ENCODE measurements around the gene IL15RA. TPM values are rescaled to one million over a fixed set of nuclear protein-coding genes. Genes with fewer than 3 reads are reported as not detected.

IL15RA gene
- total and polyA plus RNA-seq, 12 donors: 2.8 to 55.8 (median 10.0) TPM

DNA sequence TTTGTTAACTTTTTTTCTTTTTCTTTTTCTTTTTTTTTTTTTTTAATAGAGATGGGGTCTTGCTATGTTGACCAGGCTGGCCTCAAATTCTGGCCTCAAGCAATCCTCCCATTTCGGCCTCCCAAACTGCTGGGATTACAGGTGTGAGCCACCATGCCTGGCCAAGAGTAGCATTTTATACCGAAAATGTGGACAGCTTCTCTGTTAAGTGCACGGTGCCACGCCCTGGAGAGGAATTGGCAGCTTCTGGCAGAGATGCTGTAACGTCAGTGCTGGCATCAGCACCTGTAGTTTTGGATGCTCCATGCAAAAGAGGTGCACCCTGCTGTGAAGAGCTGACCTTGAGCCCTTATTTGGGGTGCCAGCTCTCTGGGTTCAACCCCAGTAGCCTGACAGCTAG is 18.2 kb downstream of the IL15RA start:
- H3K9me3 ChIP-seq (replicated peaks in 1 of 3): no peaks in the 10 kb centered on the region
- intact Hi-C loops (cut with DNase I): no loop called here
- TF ChIP-seq, protein P1, sequence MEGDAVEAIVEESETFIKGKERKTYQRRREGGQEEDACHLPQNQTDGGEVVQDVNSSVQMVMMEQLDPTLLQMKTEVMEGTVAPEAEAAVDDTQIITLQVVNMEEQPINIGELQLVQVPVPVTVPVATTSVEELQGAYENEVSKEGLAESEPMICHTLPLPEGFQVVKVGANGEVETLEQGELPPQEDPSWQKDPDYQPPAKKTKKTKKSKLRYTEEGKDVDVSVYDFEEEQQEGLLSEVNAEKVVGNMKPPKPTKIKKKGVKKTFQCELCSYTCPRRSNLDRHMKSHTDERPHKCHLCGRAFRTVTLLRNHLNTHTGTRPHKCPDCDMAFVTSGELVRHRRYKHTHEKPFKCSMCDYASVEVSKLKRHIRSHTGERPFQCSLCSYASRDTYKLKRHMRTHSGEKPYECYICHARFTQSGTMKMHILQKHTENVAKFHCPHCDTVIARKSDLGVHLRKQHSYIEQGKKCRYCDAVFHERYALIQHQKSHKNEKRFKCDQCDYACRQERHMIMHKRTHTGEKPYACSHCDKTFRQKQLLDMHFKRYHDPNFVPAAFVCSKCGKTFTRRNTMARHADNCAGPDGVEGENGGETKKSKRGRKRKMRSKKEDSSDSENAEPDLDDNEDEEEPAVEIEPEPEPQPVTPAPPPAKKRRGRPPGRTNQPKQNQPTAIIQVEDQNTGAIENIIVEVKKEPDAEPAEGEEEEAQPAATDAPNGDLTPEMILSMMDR (IDR thresholded peaks at IDR 0.05): no peak
- no peak for TF ChIP-seq POLR2A (IDR thresholded peaks at IDR 0.05)
- H3K4me3 ChIP-seq: no peak overlapping the region
- peak in 1 of 7 donors; percentile 21 for DNase-seq
- H3K4me1 ChIP-seq (replicated peaks in 1 of 2): no peaks in the 10 kb centered on the region
- H3K27ac ChIP-seq: no peak overlapping the region
- 93 to 96% (median 94%) methylated on average over 4 to 5 of the region's 5 CpGs for WGBS, 4 donors
- no peaks in the 10 kb centered on the region for H3K27me3 ChIP-seq
- peaks cover 0 to 9% of the 10 kb centered on the region in 2 donors for H3K36me3 ChIP-seq (replicated peaks in 1 of 2)

DNA sequence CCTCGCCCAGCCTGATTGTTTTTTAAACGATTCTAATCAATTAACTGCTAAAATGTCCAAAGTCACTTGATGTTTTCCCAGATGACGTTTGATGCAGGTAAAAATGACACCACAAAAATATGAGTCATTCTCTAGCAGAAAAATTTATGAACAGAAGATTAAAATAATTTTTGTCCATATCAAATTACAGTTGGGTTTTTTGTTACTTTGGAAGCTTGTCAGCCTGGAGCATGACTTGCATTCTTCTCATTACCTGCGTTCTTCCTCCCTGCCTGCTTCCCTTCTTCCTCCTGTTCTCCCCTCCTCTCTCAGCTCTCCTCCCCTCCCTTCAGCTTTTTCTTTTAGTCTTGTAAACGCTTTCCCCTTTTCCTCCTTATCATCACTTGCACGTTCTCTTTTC is 18.7 kb downstream of the IL15RA start:
- WGBS, 4 donors: 73 to 83% (median 78%) methylated on average over 6 of the region's 6 CpGs
- no peak for TF ChIP-seq POLR2A (IDR thresholded peaks at IDR 0.05)
- TF ChIP-seq, protein P1 (IDR thresholded peaks at IDR 0.05): no peak
- no peaks in the 10 kb centered on the region for H3K9me3 ChIP-seq (replicated peaks in 1 of 3)
- H3K4me3 ChIP-seq: no peak overlapping the region
- no peaks in the 10 kb centered on the region for H3K4me1 ChIP-seq (replicated peaks in 1 of 2)
- no peaks in the 10 kb centered on the region for H3K27me3 ChIP-seq
- intact Hi-C loops (cut with DNase I): no loop called here
- no peak for DNase-seq
- H3K36me3 ChIP-seq (replicated peaks in 1 of 2): peaks cover 0 to 9% of the 10 kb centered on the region in 2 donors
- H3K27ac ChIP-seq: no peak overlapping the region

- H3K9me3 ChIP-seq (replicated peaks in 1 of 3): no peaks in the 10 kb centered on the region
- WGBS, 4 donors: 63 to 88% (median 75%) methylated on average over 2 of the region's 2 CpGs
- H3K36me3 ChIP-seq (replicated peaks in 1 of 2): peaks cover 0 to 9% of the 10 kb centered on the region in 2 donors
- intact Hi-C loops (cut with DNase I): no loop called here
- no peak overlapping the region for H3K27ac ChIP-seq
- no peak for TF ChIP-seq POLR2A (IDR thresholded peaks at IDR 0.05)
- TF ChIP-seq, protein P1 (IDR thresholded peaks at IDR 0.05): no peak
- DNase-seq: no peak
- H3K27me3 ChIP-seq: no peaks in the 10 kb centered on the region
- no peaks in the 10 kb centered on the region for H3K4me1 ChIP-seq (replicated peaks in 1 of 2)
- H3K4me3 ChIP-seq: no peak overlapping the region
Measured at GRCh38 chr10:5958077-5958476, 19.3 kb downstream of the IL15RA start.

DNA sequence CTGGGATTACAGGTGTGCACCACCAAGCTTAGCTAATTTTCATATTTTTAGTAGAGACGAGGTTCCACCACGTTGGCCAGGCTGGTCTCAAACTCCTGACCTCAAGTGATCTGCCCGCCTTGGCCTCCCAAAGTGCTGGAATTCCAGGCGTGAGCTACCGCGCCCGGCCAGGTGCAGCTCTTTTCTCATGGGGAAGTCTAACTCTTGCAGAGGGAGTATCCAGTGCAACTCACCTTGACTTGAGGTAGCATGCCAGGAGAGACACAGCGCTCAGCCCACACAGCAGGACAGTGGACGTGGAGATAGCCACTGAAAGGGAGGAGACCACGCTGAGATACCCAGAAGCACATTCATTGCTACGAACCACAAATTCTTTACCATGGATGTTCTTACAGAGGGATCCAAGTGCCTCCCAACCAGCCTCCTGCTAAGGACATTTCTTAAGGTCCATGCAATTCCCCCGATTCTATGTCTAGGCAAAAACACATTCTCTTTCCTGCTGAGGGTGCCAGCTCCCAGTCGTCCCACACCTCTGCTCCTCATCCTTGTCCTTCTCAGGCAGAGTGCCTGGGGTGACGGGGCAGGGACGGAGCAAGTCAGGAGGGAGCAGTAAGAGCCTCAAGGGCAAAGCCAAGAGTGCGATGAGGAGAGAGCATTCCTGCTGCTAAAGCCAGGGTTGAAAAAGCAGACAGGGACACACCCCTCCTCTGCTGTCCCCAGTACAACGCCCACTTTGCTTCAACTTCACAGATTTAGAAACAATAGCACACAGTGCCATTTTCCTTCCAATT is 21.0 kb downstream of the IL15RA start:
- Histone ChIP-seq H3K36me3 (replicated peaks in 1 of 2) (peaks cover 0 to 18% of the 10 kb centered on the region in 2 donors), H3K9me3 (replicated peaks in 1 of 3) (no peaks in the 10 kb centered on the region), H3K4me1 (replicated peaks in 1 of 2) (no peaks in the 10 kb centered on the region), H3K27ac (no peak overlapping the region), H3K27me3 (no peaks in the 10 kb centered on the region), H3K4me3 (no peak overlapping the region)
- 89 to 96% (median 90%) methylated on average over 16 to 17 of the region's 17 CpGs for WGBS, 4 donors
- intact Hi-C loops (cut with DNase I): no loop called here
- TF ChIP-seq, protein P1 (IDR thresholded peaks at IDR 0.05): no peak
- no peak for TF ChIP-seq POLR2A (IDR thresholded peaks at IDR 0.05)
- peak in 1 of 7 donors; percentile 37 for DNase-seq

Data from adrenal gland (tissue), 12 donors.